Neural cell (in vitro differentiated cells): ENCODE results near the gene CPOX.

Source experiments
- EZH2 ChIP-seq: fragments of 200-600, 300-800 bp; shearing (Covaris generic), sonication (generic); IDR thresholded peaks from 2 replicates; pipeline ENCODE4 v1.6.1; 2014; ENCODE audit warnings: antibody characterized with exemption, low read length, borderline replicate concordance, mild to moderate bottlenecking; ENCODE audit not compliant: insufficient read depth, poor library complexity, severe bottlenecking
- POLR2AphosphoS5 ChIP-seq: IDR thresholded peaks from 2 replicates; pipeline ENCODE4 v1.6.1; 2012
- RAD21 ChIP-seq: fragments of 450-650 bp; conservative IDR thresholded peaks from 2 replicates; pipeline ENCODE4 v1.6.1; 2014; ENCODE audit warnings: antibody characterized with exemption, mild to moderate bottlenecking, moderate library complexity
- TAF1 ChIP-seq: IDR thresholded peaks from 2 replicates; pipeline ENCODE4 v1.6.1; 2012; ENCODE audit warnings: low read depth
- TF ChIP-seq, protein P1 (sequence below): fragments of 450-650 bp; IDR thresholded peaks from 2 replicates; pipeline ENCODE4 v1.5.1; 2014; ENCODE audit warnings: antibody characterized with exemption, mild to moderate bottlenecking, moderate library complexity; ENCODE audit not compliant: poor library complexity, severe bottlenecking

DNA sequence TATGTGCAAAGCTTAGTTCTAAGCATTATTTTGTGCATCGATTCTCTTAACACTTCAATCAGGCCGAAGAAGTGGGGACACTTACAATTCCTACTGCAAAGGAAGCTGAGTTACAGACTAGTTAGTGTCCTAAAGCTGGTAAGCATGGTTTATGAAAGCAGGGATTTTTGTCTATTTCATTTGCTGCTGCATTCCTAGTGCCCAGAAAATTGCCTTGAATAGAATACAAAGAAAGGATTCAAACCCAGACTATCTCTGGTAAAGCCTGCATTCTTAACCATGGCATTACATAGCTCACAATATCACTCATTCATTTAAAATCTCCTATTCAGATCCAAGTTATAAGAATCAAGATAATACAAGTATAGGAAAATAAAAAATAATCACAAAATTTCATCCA lies 24.4 kb upstream of the CPOX start:
- TF ChIP-seq, protein P1, sequence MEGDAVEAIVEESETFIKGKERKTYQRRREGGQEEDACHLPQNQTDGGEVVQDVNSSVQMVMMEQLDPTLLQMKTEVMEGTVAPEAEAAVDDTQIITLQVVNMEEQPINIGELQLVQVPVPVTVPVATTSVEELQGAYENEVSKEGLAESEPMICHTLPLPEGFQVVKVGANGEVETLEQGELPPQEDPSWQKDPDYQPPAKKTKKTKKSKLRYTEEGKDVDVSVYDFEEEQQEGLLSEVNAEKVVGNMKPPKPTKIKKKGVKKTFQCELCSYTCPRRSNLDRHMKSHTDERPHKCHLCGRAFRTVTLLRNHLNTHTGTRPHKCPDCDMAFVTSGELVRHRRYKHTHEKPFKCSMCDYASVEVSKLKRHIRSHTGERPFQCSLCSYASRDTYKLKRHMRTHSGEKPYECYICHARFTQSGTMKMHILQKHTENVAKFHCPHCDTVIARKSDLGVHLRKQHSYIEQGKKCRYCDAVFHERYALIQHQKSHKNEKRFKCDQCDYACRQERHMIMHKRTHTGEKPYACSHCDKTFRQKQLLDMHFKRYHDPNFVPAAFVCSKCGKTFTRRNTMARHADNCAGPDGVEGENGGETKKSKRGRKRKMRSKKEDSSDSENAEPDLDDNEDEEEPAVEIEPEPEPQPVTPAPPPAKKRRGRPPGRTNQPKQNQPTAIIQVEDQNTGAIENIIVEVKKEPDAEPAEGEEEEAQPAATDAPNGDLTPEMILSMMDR: no peak
- TF ChIP-seq RAD21: no peak
- TF ChIP-seq EZH2: no peak
- no peak for TF ChIP-seq TAF1
- TF ChIP-seq POLR2AphosphoS5: no peak
